NCI-H2029 (cell line): ENCODE data around the gene ZNF764.

ENCODE experiments used
- DNase-seq: peaks from one replicate; lab custom pipeline; 2025; lab: John Stamatoyannopoulos, UW

Gene ZNF764

GRCh38 chr16:30570636-30571444 is 12.7 kb upstream of the ZNF764 start:
- DNase-seq = no peak

DNA sequence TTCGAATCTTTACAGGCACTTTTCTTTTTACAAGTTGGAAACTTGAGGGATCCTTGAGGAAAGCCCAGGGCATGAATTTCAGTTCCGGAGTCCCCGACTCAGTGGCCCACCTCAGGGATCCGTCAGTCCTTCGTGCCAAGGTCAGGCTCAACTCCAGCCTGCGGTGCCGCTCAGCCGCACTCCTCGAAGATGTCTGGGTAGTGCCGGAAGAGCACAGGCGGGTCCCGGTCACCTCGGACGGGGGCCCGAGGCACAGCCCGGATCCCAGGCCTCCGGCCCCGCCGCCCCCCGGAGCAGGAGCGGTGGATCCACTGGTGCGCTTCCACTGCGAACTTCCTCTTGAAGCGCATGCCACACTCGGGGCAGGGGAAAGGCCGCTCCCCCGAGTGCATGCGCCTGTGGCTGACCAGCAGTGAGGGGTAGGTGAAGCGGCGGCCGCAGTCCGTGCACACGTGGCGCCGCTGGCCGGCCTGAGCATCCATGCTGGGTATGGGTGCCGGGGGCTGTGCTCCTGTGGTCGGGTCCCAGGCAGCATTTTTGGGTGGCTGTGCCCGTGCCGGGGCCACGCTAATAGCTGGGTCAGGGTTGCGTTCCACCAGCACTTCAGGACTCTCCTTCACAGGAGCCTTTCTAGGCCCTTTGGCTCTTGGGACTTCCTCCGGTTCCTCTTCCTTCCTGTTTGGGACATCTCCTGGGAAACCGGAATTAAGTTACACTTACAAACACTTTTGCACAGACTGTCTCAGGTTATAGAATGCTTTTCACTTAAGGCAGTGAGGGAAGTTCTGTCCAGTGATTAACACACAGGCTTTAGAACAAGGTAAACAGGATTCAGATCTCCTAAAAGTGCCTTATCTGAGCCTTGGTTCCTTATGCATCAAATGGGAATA is 11.8 kb upstream of the ZNF764 start:
- no peak for DNase-seq

GRCh38 chr16:30569281-30569680 is 11.1 kb upstream of the ZNF764 start:
- no peak for DNase-seq

DNA sequence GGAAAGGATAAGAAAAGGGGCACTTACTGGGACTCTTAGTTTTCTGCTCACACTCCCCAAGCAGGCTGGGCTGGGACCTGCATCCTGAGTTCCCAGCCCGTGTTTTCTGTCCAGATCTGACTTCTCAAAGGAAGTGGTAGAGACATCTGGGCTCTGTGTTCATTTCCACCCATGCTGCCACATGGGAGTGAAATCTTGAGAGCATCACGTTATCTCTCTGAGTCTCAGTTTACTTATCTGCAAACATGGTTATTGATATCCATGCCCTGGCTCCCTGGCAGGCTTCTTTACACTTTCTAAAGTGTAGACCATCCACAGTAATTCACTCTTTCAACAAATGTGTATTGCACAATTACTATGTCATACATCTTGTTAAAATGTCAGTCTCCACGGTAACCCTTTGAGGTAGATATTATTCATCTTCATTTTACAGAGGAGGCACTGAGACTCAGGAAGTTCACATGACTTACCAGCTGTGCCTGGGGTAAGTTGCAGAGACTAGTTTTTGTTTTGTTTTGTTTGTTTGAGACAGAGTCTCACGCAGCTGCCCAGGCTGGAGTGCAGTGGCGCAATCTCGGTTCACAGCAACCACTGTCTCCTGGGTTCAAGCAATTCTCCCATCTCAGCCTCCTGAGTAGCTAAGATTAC is 9.9 kb upstream of the ZNF764 start:
- DNase-seq = no peak

GRCh38 chr16:30567160-30567990 is 9.2 kb upstream of the ZNF764 start:
- no peak for DNase-seq

DNA sequence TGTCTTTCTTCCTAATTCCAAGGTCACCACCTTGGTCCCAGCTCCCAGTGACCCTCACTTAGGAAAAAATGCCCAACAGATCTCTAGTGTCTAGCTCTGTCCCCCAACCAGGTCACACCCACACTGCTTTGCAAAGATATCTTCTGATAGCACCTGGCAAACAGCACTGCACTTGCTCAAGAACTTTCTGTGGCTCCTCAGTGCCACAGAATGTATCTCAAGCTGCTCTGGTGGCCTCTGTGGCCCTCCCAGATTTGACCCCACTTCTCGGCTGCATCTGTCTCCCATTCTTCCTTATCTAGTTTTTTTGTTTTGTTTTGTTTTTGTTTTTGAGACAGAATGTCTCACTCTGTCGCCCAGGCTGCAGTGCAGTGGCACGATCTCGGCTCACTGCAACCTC is 8.4 kb upstream of the ZNF764 start:
- DNase-seq = no peak

DNA sequence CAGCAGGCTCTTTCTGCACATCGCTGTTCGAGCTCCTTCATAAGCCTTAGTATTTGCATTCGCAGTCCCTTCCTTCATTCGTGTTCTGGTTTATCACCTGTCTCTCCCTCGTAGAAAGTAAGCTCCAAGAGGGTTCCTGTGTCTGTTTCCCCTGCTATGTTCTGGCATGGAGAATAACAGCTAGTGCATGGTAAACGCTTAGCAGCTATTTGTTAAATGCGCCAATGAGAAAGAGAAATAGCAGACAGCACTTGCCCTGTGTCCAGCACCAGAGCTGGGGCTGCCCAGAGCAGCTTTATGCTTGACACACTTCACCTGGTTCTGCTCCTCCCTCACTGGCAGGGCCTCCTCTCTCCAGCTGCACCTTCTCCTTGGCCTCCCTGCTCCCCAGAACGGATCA is 7.8 kb upstream of the ZNF764 start:
- DNase-seq = no peak

DNA sequence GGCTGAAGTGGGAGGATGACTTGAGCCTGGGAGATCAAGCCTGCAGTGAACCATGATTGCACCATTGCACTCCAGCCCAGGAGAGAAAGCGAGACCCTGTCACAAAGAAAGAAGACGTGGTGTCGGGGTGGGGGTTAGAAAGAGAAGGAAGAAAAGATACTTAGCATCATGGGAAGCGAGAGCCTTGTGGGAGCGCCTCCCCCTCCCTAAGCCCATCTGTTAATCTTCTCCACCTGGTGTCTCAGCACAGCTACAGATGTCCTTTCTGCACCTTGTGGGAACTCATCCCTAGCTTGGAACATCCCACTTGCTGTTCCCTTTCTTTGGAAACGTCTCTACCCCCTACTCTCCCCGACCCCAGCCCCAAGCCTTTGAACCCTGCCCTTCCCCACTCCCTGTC is 7.4 kb upstream of the ZNF764 start:
- DNase-seq = no peak

DNA sequence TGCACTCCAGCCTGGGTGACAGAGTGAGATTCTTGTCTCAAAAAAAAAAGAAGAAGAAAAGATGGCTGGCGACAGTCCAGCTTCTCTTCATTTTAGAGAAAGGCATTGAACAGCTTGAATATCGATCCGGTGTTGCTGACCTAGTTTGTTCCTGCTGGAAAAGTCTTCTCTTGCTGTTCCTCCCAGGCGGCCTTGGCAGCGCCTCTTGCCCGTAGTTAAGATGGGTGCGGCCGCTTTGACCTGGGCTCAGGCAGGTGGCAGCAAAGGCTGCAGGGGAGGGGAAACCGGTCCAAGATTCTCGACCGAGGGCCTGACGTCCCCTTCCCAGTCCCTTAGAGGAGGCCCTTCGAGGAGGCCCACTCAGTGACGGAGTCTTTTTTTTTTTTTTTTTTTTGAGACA is 3.8 kb upstream of the ZNF764 start:
- DNase-seq = no peak

DNA sequence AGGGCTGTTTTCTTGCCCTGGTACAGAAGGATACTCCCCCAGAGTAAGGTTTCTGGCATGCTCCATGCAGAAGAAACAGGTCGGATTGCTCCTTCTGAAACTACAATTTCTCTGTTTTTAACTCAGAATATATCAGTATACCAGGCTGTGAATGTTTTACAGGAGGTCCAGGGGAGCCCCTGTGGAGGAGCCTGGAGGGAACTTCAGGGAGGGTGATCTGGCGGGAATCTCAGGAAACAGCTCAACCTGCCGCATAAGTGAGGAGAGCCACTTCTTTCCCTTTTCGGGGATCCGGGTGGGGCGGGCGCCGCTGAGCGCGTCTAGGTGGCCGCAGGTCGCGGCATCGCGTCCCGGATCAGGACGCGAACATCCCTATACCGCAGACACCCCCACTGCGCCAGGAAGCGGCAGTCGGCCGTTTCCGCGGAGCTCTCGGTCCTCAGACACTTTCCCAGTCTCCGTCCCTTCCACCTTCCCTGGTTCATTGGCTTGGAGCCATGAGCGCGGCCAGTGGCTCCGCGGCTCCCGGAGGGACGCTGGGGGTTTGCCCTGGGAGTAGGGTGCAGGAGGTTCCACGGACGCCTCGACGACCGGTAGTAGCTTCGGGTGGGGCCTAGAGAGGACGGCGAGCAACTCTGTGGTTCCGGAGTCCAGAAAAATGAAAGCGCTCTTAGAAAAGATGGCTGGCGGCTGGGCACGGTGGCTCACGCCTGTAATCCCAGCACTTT is 3.1 kb upstream of the ZNF764 start:
- DNase-seq = no peak

DNA sequence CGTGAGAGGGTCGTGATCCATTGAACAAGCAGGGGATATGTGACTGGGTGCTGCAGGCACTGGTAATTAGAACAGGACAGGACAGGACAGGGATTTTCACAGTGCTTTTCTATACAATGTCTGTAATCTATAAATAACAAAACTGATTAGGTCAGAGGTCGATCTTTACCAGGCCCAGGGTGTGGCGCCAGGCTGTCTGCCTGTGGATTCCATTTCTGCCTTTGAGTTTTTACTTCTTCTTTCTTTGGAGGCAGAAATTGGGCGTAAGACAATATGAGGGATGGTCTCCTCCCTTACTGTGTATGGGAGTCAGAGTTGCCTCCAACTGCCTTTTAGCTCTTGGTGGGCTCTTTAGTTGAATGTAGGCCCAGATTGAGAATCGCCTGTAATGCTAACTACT is 1.5 kb upstream of the ZNF764 start:
- DNase-seq = no peak

DNA sequence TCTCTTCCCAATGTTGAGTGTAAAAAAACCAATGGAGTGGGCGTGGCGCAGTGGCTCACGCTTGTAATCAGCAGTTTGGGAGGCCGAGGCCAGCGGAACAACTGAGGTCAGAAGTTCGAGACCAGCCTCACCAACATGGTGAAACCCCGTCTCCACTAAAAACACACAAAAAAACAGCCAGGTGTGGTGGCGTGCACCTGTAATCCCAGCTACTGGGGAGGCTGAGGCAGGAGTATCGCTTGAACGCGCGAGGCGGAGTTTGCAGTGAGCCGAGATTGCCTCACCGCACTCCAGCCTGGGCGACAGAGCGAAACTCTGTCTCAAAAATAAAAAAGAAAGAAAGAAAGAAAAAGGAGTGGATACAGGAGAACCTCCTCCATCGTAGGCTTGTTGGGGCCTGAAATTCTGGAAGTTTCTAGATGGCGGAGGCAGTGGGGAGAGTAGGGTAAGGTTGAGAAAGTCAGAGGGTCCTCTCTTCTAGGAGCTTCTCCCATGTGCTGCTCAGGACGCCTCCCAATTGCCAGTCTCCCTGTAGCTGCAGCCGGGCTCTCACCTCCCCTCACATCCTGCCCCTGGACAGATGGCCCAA is 709 bp upstream of the ZNF764 start:
- no peak for DNase-seq

- no peak for DNase-seq
Measured at GRCh38 chr16:30557707-30557956, 542 bp downstream of the ZNF764 start.

DNA sequence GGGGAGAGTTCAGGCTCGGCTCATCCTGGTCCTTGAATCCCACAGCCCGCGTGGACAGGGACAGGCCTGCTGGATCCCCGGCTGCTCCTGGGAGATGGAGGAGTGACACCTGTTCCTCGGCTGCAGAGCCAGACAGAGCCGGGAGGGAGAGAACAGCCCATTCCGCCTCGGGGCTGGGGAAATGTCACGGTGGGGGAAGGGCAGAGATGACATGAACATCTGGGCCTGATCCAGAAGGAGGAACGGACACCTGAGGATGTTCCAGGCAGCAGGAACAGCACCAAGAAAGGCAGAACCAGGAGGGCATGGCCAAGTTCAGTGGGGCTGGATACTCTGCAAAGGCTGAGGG is 2.1 kb downstream of the ZNF764 start:
- no peak for DNase-seq

GRCh38 chr16:30555315-30556124 is 2.7 kb downstream of the ZNF764 start:
- no peak for DNase-seq

GRCh38 chr16:30554557-30555314 is 3.4 kb downstream of the ZNF764 start:
- DNase-seq = no peak

DNA sequence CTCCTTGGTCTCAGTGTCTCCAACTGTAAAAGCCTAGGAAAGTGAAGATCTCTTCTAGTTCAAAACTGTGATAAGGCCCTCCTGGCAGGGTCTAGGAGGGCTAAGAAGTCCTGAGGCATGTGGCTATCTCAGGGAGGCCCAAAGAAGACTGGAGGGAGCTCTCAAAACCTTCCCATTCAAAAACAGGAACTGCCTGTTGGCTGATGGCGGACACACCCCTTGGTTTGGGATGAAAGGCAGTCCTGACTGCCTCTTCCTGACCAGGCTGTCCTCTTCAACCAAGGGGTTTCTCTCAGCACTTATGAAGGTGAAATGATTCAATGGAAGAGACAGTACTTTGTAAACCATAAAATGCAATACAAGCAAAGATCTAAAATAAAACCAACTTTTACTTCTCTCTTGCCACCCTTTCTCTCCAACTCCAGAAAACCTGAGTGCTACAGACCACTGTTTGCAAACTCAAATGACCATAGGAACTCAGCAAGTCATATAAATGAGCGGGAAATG is 4.7 kb downstream of the ZNF764 start:
- DNase-seq = no peak

- no peak for DNase-seq
Measured at GRCh38 chr16:30552956-30553355, 5.2 kb downstream of the ZNF764 start.

- DNase-seq = no peak
Measured at GRCh38 chr16:30551781-30552180, 6.4 kb downstream of the ZNF764 start.
